OCI-LY1 (cell line): Measurements from ENCODE around the gene ANKRD13B.

Experiments used
- H2AFZ ChIP-seq: fragments of 200-600 bp; sonication (generic), shearing (Covaris generic); 2 replicates; pipeline ENCODE4 v1.6.0; 2014; ENCODE audit warnings: antibody characterized with exemption, mild to moderate bottlenecking, low read length
- H3F3A ChIP-seq: fragments of 200-600 bp; sonication (generic), shearing (Covaris generic); 2 replicates; pipeline ENCODE4 v1.6.0; 2014; ENCODE audit warnings: mild to moderate bottlenecking, antibody characterized with exemption, low read length, moderate library complexity; ENCODE audit not compliant: insufficient read depth
- H3K27ac ChIP-seq: fragments of 200-600 bp; sonication (generic); 2 replicates; pipeline ENCODE4 v1.5.1; 2014; ENCODE audit warnings: low read length, mixed run types, mild to moderate bottlenecking, low read depth; ENCODE audit not compliant: poor library complexity, severe bottlenecking
- H3K27me3 ChIP-seq: fragments of 200-600 bp; sonication (generic); 2 replicates; pipeline ENCODE4 v1.6.0; 2014; ENCODE audit warnings: antibody characterized with exemption, mild to moderate bottlenecking, low read length, moderate library complexity; ENCODE audit not compliant: insufficient read depth
- H3K36me3 ChIP-seq: fragments of 200-600 bp; sonication (generic); 2 replicates; pipeline ENCODE4 v1.6.1; 2014; ENCODE audit warnings: mild to moderate bottlenecking, antibody characterized with exemption, low read length, moderate library complexity, mixed read lengths; ENCODE audit not compliant: insufficient read depth
- H3K4me1 ChIP-seq: fragments of 200-600 bp; sonication (generic); 2 replicates; pipeline ENCODE4 v1.5.1; 2014; ENCODE audit warnings: mild to moderate bottlenecking, low read length, moderate library complexity; ENCODE audit not compliant: insufficient read depth, severe bottlenecking
- H3K4me2 ChIP-seq: fragments of 200-600 bp; sonication (generic), shearing (Covaris generic); 2 replicates; pipeline ENCODE4 v1.6.1; 2014; ENCODE audit warnings: low read length
- H3K4me3 ChIP-seq: fragments of 200-600 bp; sonication (generic); 2 replicates; pipeline ENCODE4 v1.5.1; 2014; ENCODE audit warnings: low read length, low read depth, mild to moderate bottlenecking, mixed read lengths; ENCODE audit not compliant: poor library complexity, severe bottlenecking
- H3K79me2 ChIP-seq: fragments of 200-600 bp; shearing (Covaris generic); 2 replicates; pipeline ENCODE4 v1.6.1; 2016; ENCODE audit warnings: mixed run types, low read length, mixed read lengths; ENCODE audit not compliant: insufficient read depth
- H3K9ac ChIP-seq: fragments of 200-600 bp; sonication (generic), shearing (Covaris generic); 2 replicates; pipeline ENCODE4 v1.6.1; 2014; ENCODE audit warnings: mild to moderate bottlenecking, low read length, mixed read lengths
- H3K9me2 ChIP-seq: fragments of 200-600 bp; sonication (generic), shearing (Covaris generic); 2 replicates; pipeline ENCODE4 v1.6.1; 2014; ENCODE audit warnings: low read depth, mild to moderate bottlenecking, low read length, mixed read lengths
- H3K9me3 ChIP-seq: fragments of 200-600 bp; shearing (Covaris generic); 2 replicates; pipeline ENCODE4 v1.6.1; 2014; ENCODE audit warnings: low read length, mixed read lengths
- H4K20me1 ChIP-seq: fragments of 200-600 bp; sonication (generic), shearing (Covaris generic); 2 replicates; pipeline ENCODE4 v1.6.0; 2016; ENCODE audit warnings: mild to moderate bottlenecking, low read length; ENCODE audit not compliant: insufficient read depth
- EZH2 ChIP-seq: fragments of 200-600 bp; sonication (generic), shearing (Covaris generic); IDR thresholded peaks from 2 replicates; pipeline ENCODE4 v1.8.0; 2017; ENCODE audit warnings: borderline replicate concordance, mixed run types, mild to moderate bottlenecking, antibody characterized with exemption, low read length, moderate library complexity, mixed read lengths
- TF ChIP-seq, protein P1 (sequence below): fragments of 200-600 bp; sonication (generic), shearing (Covaris generic); IDR thresholded peaks from 2 replicates; pipeline ENCODE4 v1.5.1; 2017; ENCODE audit warnings: mild to moderate bottlenecking, antibody characterized with exemption, low read length, moderate library complexity, mixed read lengths

The ANKRD13B gene

DNA sequence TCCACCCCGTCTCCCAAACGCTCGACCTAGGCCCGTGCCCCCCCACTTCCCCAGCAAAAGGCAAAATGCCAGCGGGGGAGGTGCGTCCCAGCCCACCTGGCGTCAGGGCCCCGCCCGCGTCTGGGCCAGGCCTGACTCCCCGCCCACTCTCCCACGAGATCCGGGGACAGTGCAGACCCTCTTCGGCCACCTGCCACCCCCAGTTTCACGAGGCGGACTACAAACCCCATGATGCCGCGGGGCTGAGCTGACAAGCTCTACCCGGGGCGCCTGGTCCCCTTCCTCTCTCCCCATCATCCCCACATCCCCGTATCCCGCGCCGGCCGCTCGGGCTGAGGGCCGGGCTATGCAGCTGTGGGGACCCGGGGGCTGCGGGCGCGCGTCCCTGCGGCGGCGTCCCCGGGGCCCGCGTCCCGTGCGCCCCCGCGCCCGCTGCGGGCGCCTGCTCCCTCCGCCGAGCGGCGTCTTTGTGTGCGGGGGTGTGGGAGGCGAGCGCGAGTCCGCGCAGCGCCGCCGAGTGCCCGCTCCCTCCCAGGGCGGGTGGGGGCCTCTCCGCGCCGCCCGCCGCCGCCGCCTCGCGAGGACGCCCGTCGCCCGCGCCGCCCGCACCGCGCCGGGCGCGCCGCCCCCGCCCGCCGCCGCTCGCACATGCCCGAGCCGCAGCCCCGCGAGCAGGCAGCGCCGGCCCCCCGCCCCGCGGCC, at the start of gene ANKRD13B:
Gene ANKRD13B, plus strand, starts transcription at position 283 of the 702 bp plus-strand sequence. CDS start 490 bp downstream, outside the sequence.
- H3K36me3 ChIP-seq: no peaks in the 10 kb centered on the region
- TF ChIP-seq, protein P1, sequence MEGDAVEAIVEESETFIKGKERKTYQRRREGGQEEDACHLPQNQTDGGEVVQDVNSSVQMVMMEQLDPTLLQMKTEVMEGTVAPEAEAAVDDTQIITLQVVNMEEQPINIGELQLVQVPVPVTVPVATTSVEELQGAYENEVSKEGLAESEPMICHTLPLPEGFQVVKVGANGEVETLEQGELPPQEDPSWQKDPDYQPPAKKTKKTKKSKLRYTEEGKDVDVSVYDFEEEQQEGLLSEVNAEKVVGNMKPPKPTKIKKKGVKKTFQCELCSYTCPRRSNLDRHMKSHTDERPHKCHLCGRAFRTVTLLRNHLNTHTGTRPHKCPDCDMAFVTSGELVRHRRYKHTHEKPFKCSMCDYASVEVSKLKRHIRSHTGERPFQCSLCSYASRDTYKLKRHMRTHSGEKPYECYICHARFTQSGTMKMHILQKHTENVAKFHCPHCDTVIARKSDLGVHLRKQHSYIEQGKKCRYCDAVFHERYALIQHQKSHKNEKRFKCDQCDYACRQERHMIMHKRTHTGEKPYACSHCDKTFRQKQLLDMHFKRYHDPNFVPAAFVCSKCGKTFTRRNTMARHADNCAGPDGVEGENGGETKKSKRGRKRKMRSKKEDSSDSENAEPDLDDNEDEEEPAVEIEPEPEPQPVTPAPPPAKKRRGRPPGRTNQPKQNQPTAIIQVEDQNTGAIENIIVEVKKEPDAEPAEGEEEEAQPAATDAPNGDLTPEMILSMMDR: no peak
- peak within 1 kb of the TSS; percentile 65 for H3K9ac ChIP-seq
- peak within 1 kb of the TSS; percentile 64 for H3K27ac ChIP-seq
- H2AFZ ChIP-seq: no peak within 1 kb of the TSS
- peak within 1 kb of the TSS; percentile 99 for H3K4me2 ChIP-seq
- H3K9me3 ChIP-seq: no peaks in the 10 kb centered on the region
- no peaks in the 10 kb centered on the region for H4K20me1 ChIP-seq
- H3K4me3 ChIP-seq: peak within 1 kb of the TSS; percentile 85
- peaks cover under 1% of the 10 kb centered on the region; the same call in 1 of the 2 replicates for H3K79me2 ChIP-seq
- peaks cover 48% of the 10 kb centered on the region for H3K4me1 ChIP-seq
- no peaks in the 10 kb centered on the region for H3K9me2 ChIP-seq
- no peaks in the 10 kb centered on the region for H3K27me3 ChIP-seq
- no peaks in the 10 kb centered on the region for H3F3A ChIP-seq

DNA sequence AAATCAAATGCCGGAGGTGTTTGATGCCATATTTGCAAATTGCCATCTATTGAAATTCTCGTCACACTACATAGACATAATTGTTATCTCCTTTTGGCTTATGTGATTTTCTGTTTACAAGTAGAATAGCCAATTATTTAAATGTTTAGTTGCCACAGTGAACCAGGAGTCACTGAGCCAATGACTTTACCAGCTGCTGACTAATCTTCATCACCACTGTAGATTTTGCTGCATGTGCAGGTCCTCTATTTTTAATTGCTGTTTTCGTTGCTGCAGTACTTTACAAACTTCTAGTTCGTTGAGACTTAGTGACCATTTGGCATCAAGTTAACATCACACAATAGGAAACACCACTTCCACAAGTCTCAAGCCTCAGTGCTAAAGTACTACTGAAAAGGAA, 48.9 kb upstream of the ANKRD13B start:
- Histone ChIP-seq H3K4me1 (no peaks in the 10 kb centered on the region), H3K9ac (no peak overlapping the region), H3K4me2 (no peak overlapping the region), H2AFZ (no peak overlapping the region), H3K36me3 (peaks cover 34% of the 10 kb centered on the region), H3K27ac (no peak overlapping the region), H3K27me3 (no peaks in the 10 kb centered on the region), H3F3A (no peaks in the 10 kb centered on the region), H3K9me2 (no peaks in the 10 kb centered on the region), H3K9me3 (no peaks in the 10 kb centered on the region), H3K79me2 (no peaks in the 10 kb centered on the region), H4K20me1 (no peaks in the 10 kb centered on the region), H3K4me3 (no peak overlapping the region)
- no peak for TF ChIP-seq EZH2
- TF ChIP-seq, protein P1: no peak

DNA sequence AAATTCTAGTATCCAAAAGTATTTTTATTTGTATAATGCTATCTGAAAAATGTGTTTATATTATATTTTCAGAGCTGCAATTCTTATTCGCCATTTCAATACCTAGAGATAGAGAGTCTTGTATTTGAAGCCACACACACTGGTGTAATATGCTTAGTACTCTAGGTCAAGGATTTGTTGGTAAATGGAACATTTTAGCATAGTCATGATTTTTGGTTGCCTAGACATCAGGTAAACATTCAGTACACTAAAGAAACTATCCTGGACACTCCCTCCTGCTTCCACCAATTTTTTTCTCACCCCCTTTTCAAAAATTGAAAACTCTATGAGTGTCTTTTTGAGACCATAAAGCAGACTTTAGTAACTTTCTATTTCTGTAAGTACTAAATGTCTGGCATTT, 46.8 kb upstream of the ANKRD13B start:
- H3K4me2 ChIP-seq: no peak overlapping the region
- H3K79me2 ChIP-seq: no peaks in the 10 kb centered on the region
- no peaks in the 10 kb centered on the region for H4K20me1 ChIP-seq
- H3K4me1 ChIP-seq: no peaks in the 10 kb centered on the region
- no peaks in the 10 kb centered on the region for H3K27me3 ChIP-seq
- TF ChIP-seq, protein P1: no peak
- no peak for TF ChIP-seq EZH2
- H3K9ac ChIP-seq: no peak overlapping the region
- H3K4me3 ChIP-seq: no peak overlapping the region
- H3F3A ChIP-seq: no peaks in the 10 kb centered on the region
- H2AFZ ChIP-seq: no peak overlapping the region
- H3K36me3 ChIP-seq: peaks cover 27% of the 10 kb centered on the region
- no peak overlapping the region for H3K27ac ChIP-seq
- no peaks in the 10 kb centered on the region for H3K9me3 ChIP-seq
- no peaks in the 10 kb centered on the region for H3K9me2 ChIP-seq
